GM19351 (cell line): Measurements from ENCODE around the gene TPO.
"Not testable (repeated sequence)": the region's sequence is repeated elsewhere in the genome, so short reads cannot be mapped to it uniquely, and the experiment has no call there.

Experiments used
- ATAC-seq: cut with Tn5 transposase; IDR thresholded peaks from one replicate; pipeline ENCODE4 v1.9.1; 2021; ENCODE audit warnings: mild to moderate bottlenecking, moderate library complexity; ENCODE audit not compliant: unreplicated experiment

The TPO gene

DNA sequence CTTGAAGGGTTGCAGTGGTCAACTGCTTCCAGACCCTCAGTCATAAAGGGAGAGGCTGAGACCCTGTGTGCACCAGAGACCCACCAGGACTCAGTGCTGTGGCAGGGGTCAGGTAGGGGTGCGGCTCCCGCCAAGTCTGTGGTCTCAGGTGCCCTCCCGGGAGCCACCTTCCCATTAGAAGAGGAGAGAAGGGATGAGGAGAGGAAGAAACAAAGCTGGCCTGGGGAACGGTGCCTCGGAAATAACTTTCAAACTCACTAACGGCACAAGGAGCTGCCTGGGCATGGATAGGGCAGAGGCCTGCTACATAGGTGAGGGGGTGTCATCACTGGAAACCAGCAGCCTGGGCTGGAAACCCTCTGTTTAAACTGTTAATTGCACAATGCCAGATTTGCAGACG lies 84.9 kb downstream of the TPO start:
- no peak for ATAC-seq

- no peak for ATAC-seq
These were observed 86.0 kb downstream of the TPO start for GRCh38 chr2:1499033-1499795.

- ATAC-seq = no peak
These were observed 88.0 kb downstream of the TPO start for GRCh38 chr2:1501038-1501851.

- no peak for ATAC-seq
These were observed 88.7 kb downstream of the TPO start for GRCh38 chr2:1501991-1502390.

GRCh38 chr2:1502891-1503304 lies 89.6 kb downstream of the TPO start:
- no peak for ATAC-seq

- ATAC-seq = no peak
These were observed 90.4 kb downstream of the TPO start for GRCh38 chr2:1503471-1504310.

DNA sequence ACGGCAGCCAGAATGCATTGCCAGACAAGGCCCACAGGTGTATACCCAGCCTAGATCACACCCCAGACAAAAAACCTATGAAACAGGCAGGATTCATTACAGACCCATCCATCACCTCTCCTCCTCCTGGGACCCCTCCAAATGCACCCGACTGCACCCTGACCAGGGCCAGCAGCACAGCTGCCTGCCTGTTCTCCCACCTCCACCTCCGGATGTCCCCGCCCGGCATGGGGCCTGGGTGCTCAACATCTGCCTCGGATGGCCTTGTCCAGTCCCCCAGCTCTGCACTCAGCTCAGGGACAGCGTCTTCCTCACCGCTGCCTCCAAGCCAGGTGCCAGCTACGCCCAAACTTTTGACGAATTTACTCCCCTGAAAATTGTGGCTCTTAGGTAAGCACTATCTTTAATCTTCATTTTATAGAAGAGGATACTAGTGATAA lies 91.1 kb downstream of the TPO start:
- no peak for ATAC-seq

DNA sequence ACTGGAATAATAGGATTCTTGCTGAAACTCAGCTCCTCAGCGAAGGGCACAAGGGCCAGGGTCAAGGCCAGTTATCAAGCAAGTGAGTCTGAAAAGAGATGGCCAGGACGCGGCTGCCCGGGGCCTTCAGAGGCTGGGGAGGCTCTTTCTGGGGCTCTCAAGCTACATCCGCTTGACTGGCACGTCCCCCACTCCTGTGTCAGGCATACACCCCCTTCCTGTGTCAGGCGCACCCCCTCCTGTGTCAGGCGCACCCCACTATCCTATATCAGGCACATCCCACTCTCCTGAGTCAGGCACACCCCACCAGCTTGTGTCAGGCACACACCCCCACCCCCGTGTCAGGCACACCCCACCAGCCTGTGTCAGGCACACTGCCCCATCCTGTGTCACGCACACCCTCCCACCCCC lies 91.8 kb downstream of the TPO start:
- no peak for ATAC-seq

DNA sequence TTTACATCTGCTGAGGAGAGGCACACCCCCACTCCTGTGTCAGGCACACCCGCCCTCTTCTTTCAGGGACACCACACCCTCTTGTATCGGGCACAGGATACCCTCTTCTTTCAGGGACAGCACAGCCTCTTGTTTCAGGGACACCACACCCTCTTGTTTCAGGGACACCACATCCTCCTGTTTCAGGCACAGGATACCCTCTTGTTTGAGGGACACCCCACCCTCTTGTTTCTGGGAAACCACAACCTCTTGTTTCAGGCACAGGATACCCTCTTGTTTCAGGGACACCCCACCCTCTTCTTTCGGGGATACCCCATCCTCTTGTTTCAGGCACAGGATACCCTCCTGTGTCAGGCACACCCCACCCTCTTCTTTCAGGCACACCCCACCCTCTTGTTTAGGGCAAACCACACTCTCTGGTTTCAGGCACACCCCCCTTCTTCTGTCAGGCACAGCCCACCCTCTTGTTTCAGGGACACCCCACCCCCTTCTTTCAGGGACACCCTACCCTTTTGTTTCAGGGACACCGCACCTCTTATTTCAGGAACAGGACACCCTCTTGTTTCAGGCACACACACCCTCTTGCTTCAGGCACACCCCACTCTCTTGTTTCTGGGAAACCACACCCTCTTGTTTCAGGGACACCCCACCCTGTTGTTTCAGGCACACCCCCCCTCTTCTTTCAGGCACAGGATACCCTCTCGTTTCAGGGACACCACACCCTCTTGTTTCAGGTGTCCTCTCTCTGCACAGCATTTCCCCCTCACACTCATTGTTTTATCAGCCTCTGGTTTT lies 96.2 kb downstream of the TPO start:
- no peak for ATAC-seq

DNA sequence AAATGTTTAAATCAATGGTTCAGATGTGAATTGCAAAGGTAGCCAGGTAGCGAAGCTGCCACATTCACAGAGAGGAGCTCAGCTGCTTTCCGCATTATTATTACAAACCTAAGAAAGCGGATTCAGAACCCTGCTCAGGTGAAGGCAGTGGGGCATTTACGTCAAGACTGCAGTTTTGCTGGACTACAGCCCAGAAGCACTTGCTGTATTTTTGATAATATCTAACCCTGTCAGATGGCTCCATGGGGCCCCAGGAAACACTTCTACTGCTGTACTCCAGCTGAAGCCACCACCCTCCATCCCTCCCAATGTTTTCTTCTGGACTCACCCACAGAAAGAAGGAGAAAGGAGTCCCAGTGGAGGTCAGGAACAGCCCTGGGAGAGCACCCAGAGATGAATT lies 96.9 kb downstream of the TPO start:
- no peak for ATAC-seq

DNA sequence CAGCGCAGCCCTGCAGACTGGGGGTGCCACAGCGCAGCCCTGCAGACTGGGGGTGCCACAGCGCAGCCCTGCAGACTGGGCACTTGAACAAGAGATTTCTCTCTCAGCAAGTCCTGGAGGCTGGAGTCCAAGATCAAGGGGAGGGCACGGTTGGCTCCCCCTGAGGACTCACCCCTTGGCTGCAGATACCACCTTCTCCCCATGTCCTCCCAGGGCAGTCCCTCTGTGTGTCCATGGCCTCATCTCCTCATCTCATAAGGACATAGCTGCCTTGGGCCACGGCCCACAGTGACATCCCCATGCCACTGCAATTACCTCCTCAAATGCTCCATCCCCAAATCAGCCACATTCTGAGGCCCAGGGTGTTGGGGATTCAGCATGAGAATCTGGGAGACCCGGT lies 98.2 kb downstream of the TPO start:
- no peak for ATAC-seq

DNA sequence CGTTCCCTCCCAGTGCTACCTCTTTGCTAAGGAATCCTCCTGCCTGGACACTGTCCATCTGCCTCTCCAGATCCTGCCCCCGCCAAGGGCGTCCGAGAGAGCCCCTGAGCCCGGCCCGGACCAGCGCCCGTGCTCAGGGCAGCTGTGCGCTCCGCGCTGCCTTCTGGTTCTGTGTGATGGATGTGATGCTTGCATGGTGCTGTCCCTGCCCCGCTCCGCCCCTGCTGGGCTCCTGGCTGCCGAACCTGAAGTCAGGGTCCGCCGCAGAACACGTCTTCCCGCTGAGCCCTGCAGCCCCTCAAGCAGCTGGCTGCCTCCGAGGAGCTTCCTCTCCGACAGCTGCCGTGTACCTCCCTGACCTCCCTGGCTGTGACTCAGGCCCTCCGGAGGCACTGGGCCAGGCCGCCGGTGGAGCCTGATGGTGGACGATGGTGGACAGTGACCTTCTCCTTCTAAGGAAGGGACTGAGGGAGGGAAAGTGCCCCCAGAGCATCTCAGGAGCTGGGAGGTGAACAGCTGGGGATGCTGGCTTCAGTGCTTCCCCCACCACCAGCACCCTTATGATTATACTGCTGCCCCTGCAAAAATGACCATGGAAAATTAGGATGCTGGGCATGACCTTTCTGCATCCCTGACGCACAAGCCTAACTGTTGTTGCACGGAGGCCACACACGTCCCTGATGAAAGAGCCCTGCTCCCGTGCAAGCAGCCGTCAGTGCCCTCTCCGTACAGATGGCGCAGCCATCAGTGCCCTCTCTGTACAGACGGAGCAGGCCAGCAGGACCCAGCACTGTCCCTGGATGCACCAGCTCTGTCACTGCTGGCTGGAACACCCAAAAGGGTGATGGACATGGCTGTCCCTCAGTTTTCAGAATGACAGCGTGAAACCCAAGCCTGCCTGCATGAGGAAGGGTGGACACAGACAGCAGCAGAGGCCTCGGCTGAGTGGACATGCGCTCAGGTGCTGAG lies 99.3 kb downstream of the TPO start:
- no peak for ATAC-seq

DNA sequence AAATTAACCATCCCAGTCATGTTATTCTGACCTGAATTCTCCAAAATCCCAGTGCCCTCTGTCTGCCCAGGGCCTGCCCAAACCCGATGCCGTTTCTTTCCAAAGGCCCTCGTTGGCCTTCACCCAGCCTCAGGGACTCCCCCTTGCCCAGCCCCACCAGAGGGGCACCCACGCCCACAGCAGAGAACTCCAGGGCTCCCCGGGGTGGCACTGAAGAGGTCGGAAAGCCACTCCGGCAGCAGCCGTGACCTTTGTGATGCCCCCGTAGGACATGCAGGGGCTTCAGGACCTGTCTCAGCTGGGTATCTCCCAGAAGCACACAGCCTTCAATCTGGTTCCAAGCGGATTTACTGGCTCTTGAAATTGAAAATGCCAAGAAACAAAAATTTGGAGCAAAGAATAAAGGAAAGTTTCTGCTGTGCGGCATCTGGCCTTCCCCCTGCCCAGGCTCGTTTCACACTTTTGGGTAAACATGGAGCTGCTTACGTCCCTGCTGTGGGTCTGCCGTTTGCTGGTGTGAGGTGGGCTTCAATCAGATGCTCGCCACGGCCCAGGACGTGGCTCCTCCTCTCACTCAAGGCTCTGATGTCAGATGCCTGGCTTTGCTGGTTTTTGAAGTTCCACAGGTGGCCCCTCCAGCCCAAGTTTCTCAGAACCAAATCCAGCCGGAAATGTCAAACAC lies 101.3 kb downstream of the TPO start:
- no peak for ATAC-seq

DNA sequence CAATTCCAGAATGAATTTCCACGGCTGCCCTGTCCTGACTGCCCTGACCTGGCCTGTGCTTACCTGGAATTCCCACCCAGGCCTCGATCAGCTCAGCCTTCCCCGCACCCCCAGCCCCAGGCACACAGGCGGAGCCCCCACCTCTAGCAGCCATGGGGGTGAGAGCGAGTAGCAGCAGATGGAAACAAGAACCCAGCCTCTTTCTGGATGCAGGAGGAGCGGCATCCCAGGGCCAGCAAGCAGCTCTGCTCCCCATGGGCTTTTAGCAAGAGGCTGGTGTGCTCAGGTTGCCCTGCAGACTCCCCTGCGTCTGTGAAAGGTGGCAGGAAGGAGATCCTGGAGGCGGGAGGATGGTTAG lies 101.8 kb downstream of the TPO start:
- no peak for ATAC-seq

- no peak for ATAC-seq
These were observed 102.9 kb downstream of the TPO start for GRCh38 chr2:1515986-1516797.

DNA sequence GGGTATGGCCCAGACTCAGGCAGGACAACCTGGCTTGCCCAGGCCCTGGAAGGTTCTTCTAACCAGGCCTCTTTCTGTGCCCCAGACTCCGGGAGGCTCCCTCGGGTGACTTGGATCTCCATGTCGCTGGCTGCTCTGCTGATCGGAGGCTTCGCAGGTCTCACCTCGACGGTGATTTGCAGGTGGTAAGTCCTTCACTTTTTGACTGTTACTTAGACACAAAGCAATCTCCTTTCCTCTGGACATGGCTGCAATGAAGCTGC lies 103.5 kb downstream of the TPO start:
- no peak for ATAC-seq

GRCh38 chr2:1517291-1517690 lies 104.0 kb downstream of the TPO start:
- ATAC-seq = not testable (repeated sequence)

DNA sequence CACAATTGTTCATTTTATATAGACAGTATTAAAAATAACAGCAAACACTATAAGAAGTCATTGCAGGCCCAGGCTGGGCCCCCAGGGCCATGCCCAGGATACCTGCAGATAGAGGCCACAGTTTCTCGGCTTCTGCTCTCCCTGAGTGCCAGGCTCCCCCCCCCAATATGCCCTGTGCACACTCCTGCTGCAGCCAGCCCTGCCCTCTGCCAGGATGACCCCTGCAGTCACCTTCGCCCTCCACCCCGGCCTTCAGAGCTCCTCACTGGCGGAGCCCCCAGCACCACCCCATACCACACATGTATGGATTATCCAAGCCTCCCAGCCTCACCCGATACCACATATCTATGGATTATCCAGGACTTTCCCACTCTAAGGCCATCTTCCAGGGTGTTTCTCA lies 104.5 kb downstream of the TPO start:
- ATAC-seq = no peak
